KBM-7 (cell line): ENCODE results near the gene FAM167B.
"Not testable (repeated sequence)": the region's sequence is repeated elsewhere in the genome, so short reads cannot be mapped to it uniquely, and the experiment has no call there.

Experiments
- DNase-seq: peaks from one replicate; pipeline ENCODE4 v3.0.0-alpha.2; 2015
- in situ Hi-C: fragments of 300-500 bp; cut with MboI; formaldehyde crosslinking; loops from 2 replicates; pipeline ENCODE4 v1.14.3; 2020; ENCODE audit warnings: low sequenced_read_pairs, low pct_unique_long_range_greater_than_20kb, mixed read lengths

FAM167B gene

DNA sequence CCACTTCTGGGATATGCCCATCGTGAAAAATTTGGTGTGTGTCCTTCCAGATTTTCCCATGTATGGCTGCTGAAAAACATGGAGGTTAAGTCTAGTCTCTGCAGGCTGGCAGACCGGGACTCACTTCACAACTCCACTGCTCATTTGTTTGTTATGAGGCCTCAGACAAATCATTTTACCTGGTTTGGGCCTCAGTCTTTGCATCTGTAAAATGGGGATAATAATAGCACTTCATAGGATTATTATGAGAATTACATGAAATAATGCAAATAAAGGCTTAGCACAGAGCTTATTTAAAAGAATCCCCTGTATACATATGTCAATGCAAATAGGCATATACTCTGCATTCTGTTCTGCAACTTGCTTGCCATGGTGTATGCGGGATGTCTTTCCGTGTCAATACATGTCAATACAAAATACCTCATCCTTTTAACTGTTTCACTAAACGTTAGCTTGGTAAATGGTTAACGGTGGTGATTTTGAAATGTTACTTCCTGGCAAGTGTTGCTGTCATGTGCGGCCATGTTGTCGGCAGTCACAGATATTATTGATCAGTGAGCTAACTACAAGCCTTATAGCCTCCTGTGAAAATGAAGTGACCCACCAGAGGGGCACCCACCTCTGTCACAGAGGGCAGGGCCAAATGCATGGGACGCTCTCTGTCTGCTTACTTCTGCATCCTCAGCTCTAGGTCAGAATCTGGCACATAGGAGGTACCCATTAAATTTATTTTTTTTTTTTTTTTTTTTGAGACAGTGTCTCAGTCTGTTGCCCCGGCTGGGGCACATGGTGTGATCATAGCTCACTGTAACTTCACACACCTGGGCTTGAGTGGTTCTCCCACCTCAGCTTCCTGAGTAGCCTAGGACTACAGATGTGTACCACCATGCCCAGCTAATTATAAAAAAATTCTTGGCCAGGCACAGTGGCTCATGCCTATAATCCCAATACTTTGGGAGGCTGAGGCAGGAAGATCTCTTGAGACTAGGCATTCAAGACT is 8.3 kb downstream of the FAM167B start:
- no peak for DNase-seq
- in situ Hi-C loops, result no loop called here

DNA sequence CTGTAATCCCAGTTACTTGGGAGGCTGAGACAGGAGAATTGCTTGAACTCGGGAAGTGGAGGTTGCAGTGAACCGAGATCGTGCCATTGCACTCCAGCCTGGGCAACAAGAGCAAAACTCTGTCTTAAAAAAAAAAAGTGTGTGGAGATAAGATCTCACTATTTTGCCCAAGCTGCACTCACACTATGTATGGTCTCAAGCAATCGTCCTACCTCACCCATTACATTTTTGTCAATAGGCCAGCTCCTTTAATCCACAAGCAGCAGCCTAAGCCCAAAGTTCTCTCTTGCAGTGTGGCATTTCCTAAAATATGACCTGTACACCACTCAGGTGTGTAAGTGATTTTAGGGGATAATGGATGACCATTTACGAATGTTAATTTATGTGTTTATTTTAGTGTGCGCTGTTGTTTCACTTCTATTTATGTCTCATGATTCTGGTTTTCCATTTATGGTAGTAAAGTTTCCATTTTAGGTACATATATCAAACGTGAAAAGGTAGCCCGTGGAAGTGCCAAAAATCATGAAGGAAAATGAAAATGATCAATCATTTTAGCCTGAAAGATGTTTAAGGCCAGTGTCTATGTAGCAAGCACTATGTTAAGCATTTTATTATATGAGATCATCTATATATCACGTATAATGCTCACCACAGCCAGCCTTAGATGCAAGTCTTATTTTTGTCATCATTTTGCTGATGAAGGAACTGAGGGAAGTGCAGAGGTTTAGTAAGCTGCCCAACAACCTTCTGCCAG is 9.6 kb downstream of the FAM167B start:
- in situ Hi-C loops, result no loop called here
- no peak for DNase-seq

DNA sequence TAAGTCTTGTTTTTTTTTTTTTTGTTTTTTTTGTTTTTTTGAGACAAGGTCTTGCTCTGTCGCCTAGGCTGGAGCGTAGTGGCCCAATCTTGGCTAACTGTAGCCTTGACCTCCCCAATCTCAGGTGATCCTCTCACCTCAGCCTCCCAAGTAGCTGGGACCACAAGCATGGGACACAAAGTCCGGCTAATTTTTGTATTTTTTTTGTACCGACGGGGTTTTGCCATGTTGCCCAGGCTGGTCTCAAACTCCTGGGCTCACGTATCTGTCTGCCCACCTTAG is 10.1 kb downstream of the FAM167B start:
- DNase-seq, result no peak
- in situ Hi-C loops, result no loop called here

DNA sequence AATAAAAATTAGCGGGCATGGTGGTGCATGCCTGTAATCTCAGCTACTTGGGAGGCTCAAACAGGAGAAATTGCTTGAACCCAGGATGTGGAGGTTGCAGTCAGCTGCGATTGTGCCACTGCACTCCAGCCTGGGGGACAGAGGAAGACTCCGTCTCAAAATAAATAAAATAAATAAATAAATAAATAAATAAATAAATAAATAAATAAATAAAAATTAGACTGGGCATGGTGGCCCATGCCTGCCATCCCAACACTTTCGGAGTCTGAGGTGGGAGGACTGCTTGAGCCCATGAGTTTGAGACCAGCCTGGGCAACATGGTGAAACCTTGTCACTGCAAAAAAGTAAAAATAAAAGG is 16.2 kb downstream of the FAM167B start:
- in situ Hi-C loops, DNase-seq: not testable (repeated sequence)

DNA sequence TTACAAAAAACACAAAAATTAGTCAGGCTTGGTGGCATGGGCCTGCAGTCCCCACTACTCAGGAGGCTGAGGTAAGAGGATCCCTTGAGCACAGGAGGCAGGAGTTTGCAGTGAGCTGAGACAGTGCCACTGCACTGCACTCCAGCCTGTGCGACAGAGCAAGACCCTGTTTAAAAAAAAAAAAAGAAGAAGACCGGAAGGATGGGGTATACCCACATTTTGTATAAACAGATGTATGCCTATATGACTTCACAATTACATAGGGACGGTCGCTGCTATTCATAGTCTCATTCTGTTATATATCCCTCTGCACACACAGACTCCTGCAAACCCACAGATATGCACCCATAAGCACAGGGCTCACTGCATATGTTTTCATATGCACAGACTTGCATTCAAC is 16.7 kb downstream of the FAM167B start:
- no peak for DNase-seq
- in situ Hi-C loops, result no loop called here

DNA sequence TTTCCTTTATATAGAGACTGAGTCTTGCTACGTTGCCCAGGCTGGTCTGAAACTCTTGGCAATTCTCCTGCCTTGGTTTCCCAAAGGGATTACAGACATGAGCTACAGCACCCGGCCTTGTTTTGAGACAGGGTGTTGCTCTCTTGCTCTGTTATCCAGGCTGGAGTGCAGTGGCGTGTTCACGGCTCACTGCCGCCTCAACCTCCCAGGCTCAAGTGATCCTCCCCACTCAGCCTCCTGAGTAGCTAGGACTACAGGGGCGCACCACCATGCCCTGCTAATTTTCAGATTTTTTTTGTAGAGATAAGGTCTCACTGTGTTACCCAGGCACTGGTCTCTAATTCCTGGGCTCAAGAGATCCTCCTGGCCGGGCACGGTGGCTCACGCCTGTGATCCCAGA is 18.8 kb downstream of the FAM167B start:
- DNase-seq, result no peak
- in situ Hi-C loops, result no loop called here

DNA sequence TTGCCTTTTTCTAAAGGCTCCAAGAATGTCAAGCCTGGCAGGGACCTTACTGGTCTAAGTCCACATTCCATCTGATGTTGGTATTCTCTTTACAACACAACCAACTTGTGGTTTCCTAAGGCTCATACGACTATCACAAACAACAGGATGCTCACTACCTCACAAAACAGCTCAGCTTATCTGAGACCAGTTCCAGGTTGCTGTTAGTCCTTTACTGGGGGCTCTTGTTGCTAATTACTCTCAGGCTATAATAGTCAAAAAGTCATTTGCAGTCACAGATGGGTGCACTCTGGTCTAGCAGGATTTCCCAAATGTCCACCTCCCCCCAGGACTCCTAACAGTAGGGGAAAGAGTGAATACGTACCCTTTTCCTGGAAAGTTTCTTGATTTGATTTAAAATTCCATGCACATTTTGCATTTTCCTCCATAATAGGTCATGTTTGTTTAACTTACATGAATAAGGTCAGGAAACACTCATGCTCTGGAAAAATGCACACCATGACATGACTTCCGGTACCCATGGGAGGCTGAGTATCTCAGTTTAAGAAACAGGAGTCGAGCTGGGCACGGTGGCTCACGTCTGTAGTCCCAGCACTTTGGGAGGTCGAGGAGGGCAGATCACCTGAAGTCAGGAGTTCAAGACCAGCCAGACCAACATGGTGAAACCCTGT is 20.0 kb downstream of the FAM167B start:
- in situ Hi-C loops, result no loop called here
- DNase-seq, result no peak

DNA sequence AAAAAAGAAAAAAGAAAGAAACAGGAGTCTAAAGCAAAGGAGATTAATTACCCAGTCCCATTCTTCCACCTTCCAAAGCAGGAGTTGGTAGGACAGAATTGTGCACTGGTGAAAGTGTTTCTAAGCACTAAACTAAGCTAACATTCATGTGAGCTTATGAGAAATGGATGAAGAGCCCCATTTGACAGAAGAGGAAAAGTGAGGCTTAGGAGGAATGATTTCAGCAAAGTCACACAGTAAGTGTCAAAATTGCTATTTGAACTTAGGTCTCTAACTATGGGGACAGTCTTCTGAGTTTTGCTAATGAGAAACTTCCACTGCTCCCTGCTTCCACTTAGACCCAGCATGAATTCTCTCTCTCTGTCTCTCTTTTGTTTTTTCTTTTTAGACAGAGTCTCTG is 22.7 kb downstream of the FAM167B start:
- DNase-seq, result no peak
- in situ Hi-C loops, result no loop called here

DNA sequence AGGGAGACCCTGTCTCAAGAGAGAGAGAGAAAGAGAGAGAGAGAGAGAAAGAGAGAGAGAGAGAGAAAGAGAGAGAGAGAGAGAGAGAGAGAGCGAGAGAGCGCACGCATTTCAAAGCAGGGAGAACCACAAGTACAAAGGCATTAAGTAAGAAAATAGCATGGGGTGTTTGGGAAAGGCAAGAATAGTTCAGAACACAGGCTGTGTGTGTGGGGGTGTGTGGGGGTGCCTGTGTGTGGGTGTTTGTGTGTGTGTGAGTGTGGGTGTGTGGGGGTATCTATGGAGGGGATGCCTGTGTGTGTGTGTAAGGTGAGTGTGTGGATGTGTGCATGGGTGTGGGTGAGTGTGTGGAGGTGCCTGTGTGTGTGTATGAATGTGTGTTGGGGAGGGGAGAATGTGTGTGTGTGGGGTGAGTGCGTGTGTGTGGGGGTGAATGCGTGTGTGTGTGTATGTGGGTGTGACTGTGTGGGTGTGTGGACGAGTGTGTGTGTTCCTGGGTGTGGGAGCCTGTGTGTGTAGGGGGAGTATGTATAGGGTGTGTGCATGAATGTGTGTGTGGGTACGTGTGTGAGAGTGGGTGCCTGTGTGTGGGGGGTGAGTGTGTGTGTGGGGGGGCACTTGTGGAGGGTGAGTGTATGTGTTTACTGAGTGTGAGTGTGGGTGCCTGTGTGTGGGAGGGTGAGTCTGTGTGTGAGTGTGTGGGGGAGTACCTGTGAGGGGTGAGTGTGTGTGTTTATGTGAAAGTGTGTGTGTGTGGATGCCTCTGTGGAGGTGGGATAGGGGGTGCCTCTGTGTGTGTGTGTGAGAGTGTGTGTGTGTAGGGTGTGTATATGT is 25.8 kb downstream of the FAM167B start:
- no peak for DNase-seq
- in situ Hi-C loops, result no loop called here

DNA sequence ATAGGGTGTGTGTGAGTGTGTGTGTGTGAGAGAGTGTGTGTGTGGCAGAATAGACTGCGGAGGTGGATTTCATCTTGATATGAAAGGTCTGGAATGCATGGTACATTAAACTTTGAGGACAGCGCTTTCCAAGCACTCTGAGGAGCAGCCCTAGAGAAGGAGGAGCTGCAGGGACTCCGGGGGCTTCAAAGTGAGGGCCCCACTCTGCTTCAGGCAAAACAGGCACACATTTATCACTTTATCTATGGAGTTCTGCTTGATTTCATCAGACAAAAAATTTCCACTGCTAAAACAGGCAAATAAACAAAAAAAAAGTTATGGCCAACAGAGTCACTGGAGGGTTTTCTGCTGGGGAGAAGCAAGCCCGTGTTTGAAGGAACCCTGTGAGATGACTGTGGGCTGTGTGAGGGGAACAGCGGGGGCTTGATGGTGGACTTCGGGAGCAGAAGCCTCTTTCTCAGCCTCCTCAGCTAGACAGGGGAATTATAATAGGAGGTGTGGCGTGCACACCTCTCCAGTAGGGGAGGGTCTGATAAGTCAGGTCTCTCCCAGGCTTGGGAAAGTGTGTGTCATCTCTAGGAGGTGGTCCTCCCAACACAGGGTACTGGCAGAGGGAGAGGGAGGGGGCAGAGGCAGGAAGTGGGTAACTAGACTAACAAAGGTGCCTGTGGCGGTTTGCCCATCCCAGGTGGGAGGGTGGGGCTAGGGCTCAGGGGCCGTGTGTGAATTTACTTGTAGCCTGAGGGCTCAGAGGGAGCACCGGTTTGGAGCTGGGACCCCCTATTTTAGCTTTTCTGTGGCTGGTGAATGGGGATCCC is 26.6 kb downstream of the FAM167B start:
- in situ Hi-C loops, result no loop called here
- peak; percentile 16 for DNase-seq

DNA sequence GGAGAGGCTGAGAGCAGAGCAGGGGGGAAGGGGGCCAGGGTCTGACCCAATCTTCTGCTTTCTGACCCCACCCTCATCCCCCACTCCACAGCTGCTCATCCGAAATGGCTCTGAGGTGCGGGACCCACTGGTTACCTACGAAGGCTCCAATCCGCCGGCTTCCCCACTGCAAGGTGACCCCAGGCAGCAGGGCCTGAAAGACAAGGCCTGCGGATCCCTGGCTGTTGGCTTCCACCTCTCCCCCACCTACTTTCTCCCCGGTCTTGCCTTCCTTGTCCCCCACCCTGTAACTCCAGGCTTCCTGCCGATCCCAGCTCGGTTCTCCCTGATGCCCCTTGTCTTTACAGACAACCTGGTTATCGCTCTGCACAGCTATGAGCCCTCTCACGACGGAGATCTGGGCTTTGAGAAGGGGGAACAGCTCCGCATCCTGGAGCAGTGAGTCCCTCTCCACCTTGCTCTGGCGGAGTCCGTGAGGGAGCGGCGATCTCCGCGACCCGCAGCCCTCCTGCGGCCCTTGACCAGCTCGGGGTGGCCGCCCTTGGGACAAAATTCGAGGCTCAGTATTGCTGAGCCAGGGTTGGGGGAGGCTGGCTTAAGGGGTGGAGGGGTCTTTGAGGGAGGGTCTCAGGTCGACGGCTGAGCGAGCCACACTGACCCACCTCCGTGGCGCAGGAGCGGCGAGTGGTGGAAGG is 27.8 kb downstream of the FAM167B start:
- no peak for DNase-seq
- in situ Hi-C loops, result no loop called here

DNA sequence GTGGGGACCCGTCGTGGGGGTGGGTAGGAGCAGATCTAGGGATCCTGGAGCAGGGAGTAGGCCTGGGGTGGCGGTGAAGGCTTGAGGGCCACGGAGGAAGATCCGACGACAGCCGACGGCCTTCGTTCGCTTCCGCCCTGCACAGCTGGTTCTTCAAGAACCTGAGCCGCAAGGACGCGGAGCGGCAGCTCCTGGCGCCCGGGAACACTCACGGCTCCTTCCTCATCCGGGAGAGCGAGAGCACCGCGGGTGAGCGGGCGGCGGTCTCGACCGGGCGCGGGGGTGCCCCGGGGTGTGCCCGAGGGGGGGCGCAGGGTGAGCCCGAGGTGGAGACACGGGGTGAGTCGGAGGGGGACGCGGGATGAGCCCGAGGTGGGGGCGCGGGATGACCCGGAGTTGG is 28.4 kb downstream of the FAM167B start:
- no peak for DNase-seq
- in situ Hi-C loops, result no loop called here

DNA sequence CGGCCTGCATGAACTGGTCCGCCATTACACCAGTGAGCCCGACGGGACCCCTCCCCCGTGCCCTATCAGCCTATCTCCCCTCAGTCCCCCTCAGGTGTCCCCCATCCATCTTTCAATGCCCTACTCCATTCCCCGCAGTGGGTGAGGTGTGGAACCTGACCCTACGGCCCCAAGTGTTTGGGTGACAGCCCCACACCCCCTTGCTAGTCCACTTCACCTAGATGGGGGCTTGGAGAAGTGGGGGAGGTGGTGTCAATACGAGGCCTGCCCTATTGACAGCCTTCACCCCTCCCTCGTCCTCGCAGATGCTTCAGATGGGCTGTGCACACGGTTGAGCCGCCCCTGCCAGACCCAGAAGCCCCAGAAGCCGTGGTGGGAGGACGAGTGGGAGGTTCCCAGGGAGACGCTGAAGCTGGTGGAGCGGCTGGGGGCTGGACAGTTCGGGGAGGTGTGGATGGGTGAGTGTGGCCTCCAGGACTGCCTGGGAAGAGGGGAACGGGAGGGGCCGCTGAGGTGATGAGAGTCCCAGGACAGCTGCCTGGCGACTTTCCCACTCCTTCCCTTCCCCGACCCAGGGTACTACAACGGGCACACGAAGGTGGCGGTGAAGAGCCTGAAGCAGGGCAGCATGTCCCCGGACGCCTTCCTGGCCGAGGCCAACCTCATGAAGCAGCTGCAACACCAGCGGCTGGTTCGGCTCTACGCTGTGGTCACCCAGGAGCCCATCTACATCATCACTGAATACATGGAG is 29.2 kb downstream of the FAM167B start:
- no peak for DNase-seq
- in situ Hi-C loops, result no loop called here

DNA sequence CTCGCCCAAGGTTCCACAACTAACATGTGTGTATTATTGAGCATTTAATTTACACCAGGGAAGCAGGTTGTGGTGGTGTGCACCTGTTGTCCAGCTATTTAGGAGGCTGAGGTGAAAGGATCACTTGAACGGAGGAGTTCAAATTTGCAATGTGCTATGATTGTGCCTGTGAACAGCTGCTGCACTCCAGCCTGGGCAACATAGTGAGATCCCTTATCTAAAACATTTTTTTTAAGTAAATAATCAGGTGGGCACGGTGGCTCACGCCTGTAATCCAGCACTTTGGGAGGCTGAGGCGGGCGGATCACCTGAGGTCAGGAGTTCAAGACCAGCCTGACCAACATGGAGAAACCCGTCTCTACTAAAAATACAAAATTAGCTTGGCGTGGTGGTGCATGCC is 37.8 kb downstream of the FAM167B start:
- in situ Hi-C loops, DNase-seq: not testable (repeated sequence)

DNA sequence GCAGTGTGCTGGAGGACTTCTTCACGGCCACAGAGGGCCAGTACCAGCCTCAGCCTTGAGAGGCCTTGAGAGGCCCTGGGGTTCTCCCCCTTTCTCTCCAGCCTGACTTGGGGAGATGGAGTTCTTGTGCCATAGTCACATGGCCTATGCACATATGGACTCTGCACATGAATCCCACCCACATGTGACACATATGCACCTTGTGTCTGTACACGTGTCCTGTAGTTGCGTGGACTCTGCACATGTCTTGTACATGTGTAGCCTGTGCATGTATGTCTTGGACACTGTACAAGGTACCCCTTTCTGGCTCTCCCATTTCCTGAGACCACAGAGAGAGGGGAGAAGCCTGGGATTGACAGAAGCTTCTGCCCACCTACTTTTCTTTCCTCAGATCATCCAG is 38.6 kb downstream of the FAM167B start:
- in situ Hi-C loops, result no loop called here
- DNase-seq, result no peak

DNA sequence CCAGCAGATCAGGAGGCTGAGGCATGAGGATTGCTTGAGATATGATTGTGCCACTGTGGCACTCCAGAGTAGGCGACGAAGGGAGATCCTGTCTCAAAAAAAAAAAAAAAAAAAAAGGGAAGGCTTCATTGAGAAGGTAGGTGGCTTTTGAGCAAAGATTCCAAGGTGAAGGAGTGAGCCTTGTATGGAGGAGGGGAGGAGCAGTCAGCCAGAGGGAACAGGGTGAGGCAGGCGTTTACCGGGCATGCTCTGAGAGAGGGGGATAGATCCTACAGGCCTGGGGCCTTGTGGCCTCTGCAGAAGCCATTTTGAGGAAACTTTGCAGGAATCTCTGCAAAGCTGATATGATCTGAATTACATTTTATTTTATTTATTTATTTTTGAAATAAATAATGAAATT is 39.7 kb downstream of the FAM167B start:
- in situ Hi-C loops, result no loop called here
- no peak for DNase-seq

DNA sequence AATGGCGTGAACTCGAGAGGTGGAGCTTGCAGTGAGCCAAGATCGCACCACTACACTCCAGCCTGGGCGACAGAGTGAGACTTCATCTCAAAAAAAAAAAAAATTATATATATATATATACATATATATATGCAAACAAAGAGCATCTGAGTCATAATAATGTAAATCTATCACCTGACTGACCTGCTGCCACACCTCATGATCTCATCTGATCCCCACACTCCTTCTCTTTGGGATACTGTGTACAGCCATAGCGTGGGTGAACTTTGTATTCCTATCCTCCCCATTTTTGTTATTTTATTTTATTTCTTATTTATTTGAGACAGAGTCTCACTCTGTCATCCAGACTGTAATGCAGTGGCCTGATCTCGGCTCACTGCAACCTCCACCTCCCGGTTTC is 42.2 kb downstream of the FAM167B start:
- no peak for DNase-seq
- in situ Hi-C loops, result no loop called here
